PC-9 (cell line): ENCODE measurements around the gene GPRC5C.

Experiments
- CTCF ChIP-seq: fragments of 200-600 bp; sonication (generic); conservative IDR thresholded peaks from 2 replicates; pipeline ENCODE4 v1.6.1; 2017; ENCODE audit warnings: mixed run types, antibody characterized with exemption, mild to moderate bottlenecking, moderate library complexity
- EZH2 ChIP-seq: fragments of 200-600 bp; sonication (generic); IDR thresholded peaks from 2 replicates; pipeline ENCODE4 v1.8.0; 2017; ENCODE audit warnings: antibody characterized with exemption, low read depth

- TF ChIP-seq CTCF (peak; percentile 92), EZH2 (no peak)
These were observed 61.5 kb downstream of the GPRC5C start for GRCh38 chr17:74493331-74493833.
